ENCODE measurements around the gene DPP10.
"Not testable (repeated sequence)": the region's sequence is repeated elsewhere in the genome, so short reads cannot be mapped to it uniquely, and the experiment has no call there.

Gene DPP10

GRCh38 chr2:114709936-114710850, 267.8 kb downstream of the DPP10 start:
- DNase-seq (ENCODE audit: low read depth in 1 of 2, low spot score in 1 of 2): no peak

GRCh38 chr2:114714313-114714712, 271.9 kb downstream of the DPP10 start:
- DNase-seq (ENCODE audit: low read depth in 1 of 2, low spot score in 1 of 2): no peak

GRCh38 chr2:114717049-114717448, 274.6 kb downstream of the DPP10 start:
- no peak for DNase-seq (ENCODE audit: low read depth in 1 of 2, low spot score in 1 of 2)

GRCh38 chr2:114724454-114724853, 282.0 kb downstream of the DPP10 start:
- no peak for DNase-seq (ENCODE audit: low read depth in 1 of 2, low spot score in 1 of 2)

- no peak for DNase-seq (ENCODE audit: low read depth in 1 of 2, low spot score in 1 of 2)
Observed at GRCh38 chr2:114727012-114727411, 284.6 kb downstream of the DPP10 start.

GRCh38 chr2:114728372-114728771, 285.9 kb downstream of the DPP10 start:
- DNase-seq (ENCODE audit: low read depth in 1 of 2, low spot score in 1 of 2): no peak

- no peak for DNase-seq (ENCODE audit: low read depth in 1 of 2, low spot score in 1 of 2)
Observed at GRCh38 chr2:114729026-114729425, 286.6 kb downstream of the DPP10 start.

GRCh38 chr2:114735126-114735525, 292.7 kb downstream of the DPP10 start:
- DNase-seq (ENCODE audit: low read depth in 1 of 2, low spot score in 1 of 2): no peak

- no peak for DNase-seq (ENCODE audit: low read depth in 1 of 2, low spot score in 1 of 2)
Observed at GRCh38 chr2:114742245-114742644, 299.8 kb downstream of the DPP10 start.

GRCh38 chr2:114745700-114746099, 303.3 kb downstream of the DPP10 start:
- DNase-seq (ENCODE audit: low read depth in 1 of 2, low spot score in 1 of 2): no peak

GRCh38 chr2:114748175-114748574, 305.7 kb downstream of the DPP10 start:
- DNase-seq (ENCODE audit: low read depth in 1 of 2, low spot score in 1 of 2): not testable (repeated sequence)

GRCh38 chr2:114752425-114752824, 310.0 kb downstream of the DPP10 start:
- DNase-seq (ENCODE audit: low read depth in 1 of 2, low spot score in 1 of 2): no peak

GRCh38 chr2:114753145-114753544, 310.7 kb downstream of the DPP10 start:
- DNase-seq (ENCODE audit: low read depth in 1 of 2, low spot score in 1 of 2): no peak

- no peak for DNase-seq (ENCODE audit: low read depth in 1 of 2, low spot score in 1 of 2)
Observed at GRCh38 chr2:114754907-114755563, 312.6 kb downstream of the DPP10 start.

GRCh38 chr2:114762376-114762775, 319.9 kb downstream of the DPP10 start:
- DNase-seq (ENCODE audit: low read depth in 1 of 2, low spot score in 1 of 2): no peak

GRCh38 chr2:114762986-114763385, 320.5 kb downstream of the DPP10 start:
- no peak for DNase-seq (ENCODE audit: low read depth in 1 of 2, low spot score in 1 of 2)

- no peak for DNase-seq (ENCODE audit: low read depth in 1 of 2, low spot score in 1 of 2)
Observed at GRCh38 chr2:114769110-114769509, 326.7 kb downstream of the DPP10 start.

- no peak for DNase-seq (ENCODE audit: low read depth in 1 of 2, low spot score in 1 of 2)
Observed at GRCh38 chr2:114769991-114770390, 327.6 kb downstream of the DPP10 start.

GRCh38 chr2:114784046-114784445, 341.6 kb downstream of the DPP10 start:
- DNase-seq (ENCODE audit: low read depth in 1 of 2, low spot score in 1 of 2): no peak

- DNase-seq (ENCODE audit: low read depth in 1 of 2, low spot score in 1 of 2): no peak
Observed at GRCh38 chr2:114784890-114785583, 342.6 kb downstream of the DPP10 start.

GRCh38 chr2:114786901-114787300, 344.5 kb downstream of the DPP10 start:
- DNase-seq (ENCODE audit: low read depth in 1 of 2, low spot score in 1 of 2): no peak

- DNase-seq (ENCODE audit: low read depth in 1 of 2, low spot score in 1 of 2): no peak
Observed at GRCh38 chr2:114787486-114787885, 345.0 kb downstream of the DPP10 start.
